ENCODE results near the gene TTC38. TPM values are rescaled to one million over a fixed set of nuclear protein-coding genes. Genes with fewer than 3 reads are reported as not detected.

TTC38 gene
- total RNA-seq, 2 donors from 2014 or later = 67.7 to 76.9 TPM

- ATAC-seq (ENCODE audit: insufficient number of reproducible peaks, low FRiP score, low read depth) (no peak), DNase-seq (ENCODE audit: low spot score) (no peak)
- H3K27ac ChIP-seq = no peak overlapping the region
- peaks cover 55% of the 10 kb centered on the region for H3K36me3 ChIP-seq
- H3K9me3 ChIP-seq = no peaks in the 10 kb centered on the region
- no peaks in the 10 kb centered on the region for H3K27me3 ChIP-seq (replicated peaks; ENCODE audit: insufficient read depth)
- no peak for TF ChIP-seq CTCF (IDR thresholded peaks at IDR 0.05)
- peaks cover 4 to 18% of the 10 kb centered on the region in 2 donors for H3K4me1 ChIP-seq (ENCODE audit: control insufficient read depth in 1 of 2, low read depth in 2 of 2)
- H3K4me3 ChIP-seq = no peak overlapping the region
Observed at GRCh38 chr22:46272762-46273431, 5.1 kb downstream of the TTC38 start.

DNA sequence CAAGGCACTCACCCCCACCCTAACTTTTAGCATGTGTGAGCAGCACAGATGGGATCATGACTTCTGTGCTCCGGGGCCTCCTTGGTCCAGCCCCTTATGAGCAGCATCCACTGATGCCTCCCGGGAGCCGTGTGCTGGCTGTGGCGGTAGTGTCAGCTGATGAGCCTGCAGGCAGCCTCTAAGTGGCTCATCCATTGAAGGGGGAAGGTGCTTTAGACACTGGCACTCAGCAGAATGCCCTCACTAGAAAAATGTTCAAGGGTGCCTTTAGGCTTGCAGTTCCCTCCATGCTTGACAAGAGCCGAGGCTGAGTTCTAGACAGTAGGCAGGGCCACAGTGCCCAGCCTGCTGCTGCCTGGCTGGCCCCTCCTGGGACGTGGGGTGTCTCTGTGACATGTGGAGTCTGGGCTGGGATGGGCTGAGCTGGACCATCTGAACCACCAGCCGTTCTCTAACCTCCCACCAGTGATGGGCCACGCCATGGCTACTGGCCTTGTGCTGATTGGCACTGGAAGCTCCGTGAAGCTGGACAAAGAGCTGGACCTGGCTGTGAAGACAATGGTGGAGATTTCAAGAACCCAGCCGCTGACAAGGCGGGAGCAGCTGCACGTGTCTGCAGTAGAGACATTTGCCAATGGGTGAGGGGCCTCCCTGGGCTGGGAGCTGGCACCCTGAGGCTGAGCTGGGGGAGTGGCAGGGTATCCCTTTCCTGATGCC lies 5.8 kb downstream of the TTC38 start:
- no peak for DNase-seq (ENCODE audit: low spot score)
- H3K27me3 ChIP-seq (replicated peaks; ENCODE audit: insufficient read depth) = no peaks in the 10 kb centered on the region
- no peak overlapping the region for H3K27ac ChIP-seq
- no peaks in the 10 kb centered on the region for H3K9me3 ChIP-seq
- no peak overlapping the region for H3K4me3 ChIP-seq
- no peak for TF ChIP-seq CTCF (IDR thresholded peaks at IDR 0.05)
- H3K4me1 ChIP-seq (ENCODE audit: control insufficient read depth in 1 of 2, low read depth in 2 of 2) = peaks cover 4 to 14% of the 10 kb centered on the region in 2 donors
- ATAC-seq (ENCODE audit: insufficient number of reproducible peaks, low FRiP score, low read depth) = no peak
- H3K36me3 ChIP-seq = peaks cover 61% of the 10 kb centered on the region

DNA sequence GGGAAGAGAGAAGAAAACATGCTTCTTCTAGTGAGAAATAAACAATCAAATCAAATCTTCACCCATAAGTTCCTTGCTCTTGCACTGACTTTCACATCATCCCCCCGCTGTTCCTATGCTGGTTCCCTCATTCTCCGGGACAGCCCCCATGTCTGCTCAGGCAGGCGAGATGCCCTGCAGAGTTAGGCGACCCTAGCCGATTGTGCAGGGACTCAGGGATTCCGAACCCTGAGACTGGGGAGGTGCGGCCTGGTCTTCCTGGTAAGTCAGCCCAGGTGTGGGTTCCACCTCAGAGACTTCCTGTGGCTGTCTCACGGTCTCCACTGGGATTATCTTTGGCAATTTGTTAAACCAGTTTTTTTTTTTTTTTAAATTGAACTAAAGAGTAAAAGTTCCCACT lies 6.6 kb downstream of the TTC38 start:
- H3K4me3 ChIP-seq = no peak overlapping the region
- H3K36me3 ChIP-seq = peaks cover 69% of the 10 kb centered on the region
- peaks cover 0 to 6% of the 10 kb centered on the region in 2 donors for H3K4me1 ChIP-seq (ENCODE audit: control insufficient read depth in 1 of 2, low read depth in 2 of 2)
- no peak overlapping the region for H3K27ac ChIP-seq
- DNase-seq (ENCODE audit: low spot score) (no peak), ATAC-seq (ENCODE audit: insufficient number of reproducible peaks, low FRiP score, low read depth) (no peak)
- TF ChIP-seq CTCF (IDR thresholded peaks at IDR 0.05) = no peak
- no peaks in the 10 kb centered on the region for H3K27me3 ChIP-seq (replicated peaks; ENCODE audit: insufficient read depth)
- H3K9me3 ChIP-seq = no peaks in the 10 kb centered on the region

DNA sequence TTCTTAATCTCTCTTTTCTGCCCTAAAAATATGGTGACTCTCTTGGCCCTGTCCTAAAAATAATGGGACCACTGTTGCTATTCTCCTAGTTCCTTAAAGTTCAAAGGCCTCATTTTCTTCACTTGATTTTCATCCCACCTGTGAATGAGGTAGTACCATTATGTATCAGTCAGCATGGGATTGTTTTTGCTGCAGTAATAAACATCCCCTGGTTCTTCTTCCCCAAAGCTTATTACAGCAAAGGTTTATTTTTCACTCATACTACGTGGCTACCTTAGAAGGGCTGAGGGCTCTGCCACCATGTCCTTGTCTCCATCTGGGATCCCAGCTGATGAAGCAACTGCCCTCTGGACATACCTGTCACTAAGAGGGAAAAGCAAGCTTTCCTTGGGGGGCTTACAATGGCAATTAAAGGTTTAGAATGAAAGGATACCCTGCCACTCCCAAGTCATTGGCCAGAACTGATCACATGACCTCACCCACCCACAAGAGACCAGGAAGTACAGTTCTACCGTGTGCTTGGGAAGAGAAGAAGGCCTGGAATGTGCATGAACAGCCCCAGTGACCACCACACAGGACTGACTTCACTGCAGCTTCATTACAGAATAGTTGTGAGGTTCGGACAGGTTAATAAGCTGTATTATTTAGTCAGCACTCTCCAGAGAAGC lies 7.8 kb downstream of the TTC38 start:
- no peak for TF ChIP-seq CTCF (IDR thresholded peaks at IDR 0.05)
- DNase-seq (ENCODE audit: low spot score) (no peak), ATAC-seq (ENCODE audit: insufficient number of reproducible peaks, low FRiP score, low read depth) (no peak)
- H3K4me1 ChIP-seq (ENCODE audit: control insufficient read depth in 1 of 2, low read depth in 2 of 2) = no peaks in the 10 kb centered on the region
- no peaks in the 10 kb centered on the region for H3K27me3 ChIP-seq (replicated peaks; ENCODE audit: insufficient read depth)
- H3K4me3 ChIP-seq = no peak overlapping the region
- H3K36me3 ChIP-seq = peaks cover 81% of the 10 kb centered on the region
- H3K9me3 ChIP-seq = no peaks in the 10 kb centered on the region
- H3K27ac ChIP-seq = no peak overlapping the region

GRCh38 chr22:46276563-46276962 lies 8.8 kb downstream of the TTC38 start:
- no peaks in the 10 kb centered on the region for H3K9me3 ChIP-seq
- H3K36me3 ChIP-seq = peaks cover 90% of the 10 kb centered on the region
- no peak overlapping the region for H3K4me3 ChIP-seq
- H3K27ac ChIP-seq = no peak overlapping the region
- H3K4me1 ChIP-seq (ENCODE audit: control insufficient read depth in 1 of 2, low read depth in 2 of 2) = no peaks in the 10 kb centered on the region
- TF ChIP-seq CTCF (IDR thresholded peaks at IDR 0.05) = no peak
- H3K27me3 ChIP-seq (replicated peaks; ENCODE audit: insufficient read depth) = no peaks in the 10 kb centered on the region
- ATAC-seq (ENCODE audit: insufficient number of reproducible peaks, low FRiP score, low read depth) (no peak), DNase-seq (ENCODE audit: low spot score) (no peak)

Data from thoracic aorta (tissue), 2 donors.